Mesendoderm (in vitro differentiated cells): Measurements from ENCODE around the gene TRPM3.
"Not testable (repeated sequence)": the region's sequence is repeated elsewhere in the genome, so short reads cannot be mapped to it uniquely, and the experiment has no call there.

Experiments used
- DNase-seq: peaks from one replicate; pipeline ENCODE4 v3.0.0; 2013
- H2AK5ac ChIP-seq: 2 replicates; pipeline ENCODE4 v1.6.1; 2013; ENCODE audit warnings: low read length, inconsistent platforms
- H2BK120ac ChIP-seq: 2 replicates; pipeline ENCODE4 v1.6.1; 2013; ENCODE audit warnings: low read depth, mild to moderate bottlenecking, low read length, moderate library complexity, mixed read lengths
- H2BK15ac ChIP-seq: replicated peaks from 2 replicates; pipeline ENCODE4 v1.6.1; 2013; ENCODE audit warnings: low read depth, mild to moderate bottlenecking, moderate library complexity
- H2BK5ac ChIP-seq: 2 replicates; pipeline ENCODE4 v1.6.1; 2013; ENCODE audit warnings: low read length, inconsistent platforms
- H3K18ac ChIP-seq: 2 replicates; pipeline ENCODE4 v1.6.1; 2013; ENCODE audit warnings: mild to moderate bottlenecking, low read length, mixed read lengths
- H3K23ac ChIP-seq: one replicate; pipeline ENCODE4 v1.6.1; 2013; ENCODE audit warnings: low read length
- H3K27ac ChIP-seq: 2 replicates; pipeline ENCODE4 v1.5.1; 2013; ENCODE audit warnings: low read depth, mild to moderate bottlenecking, inconsistent platforms, low read length, moderate library complexity
- H3K27me3 ChIP-seq: 2 replicates; pipeline ENCODE4 v1.6.1; 2013; ENCODE audit warnings: low read length, control low read depth, mild to moderate bottlenecking, inconsistent platforms; ENCODE audit not compliant: insufficient read depth, poor library complexity
- H3K36me3 ChIP-seq: 2 replicates; pipeline ENCODE4 v1.6.1; 2013; ENCODE audit warnings: low read length, inconsistent platforms; ENCODE audit not compliant: control insufficient read depth, insufficient read depth
- H3K4ac ChIP-seq: one replicate; pipeline ENCODE4 v1.6.1; 2013; ENCODE audit warnings: low read depth, mild to moderate bottlenecking, low read length, moderate library complexity
- H3K4me1 ChIP-seq: 2 replicates; pipeline ENCODE4 v1.6.1; 2013; ENCODE audit warnings: low read depth, low read length, inconsistent platforms; ENCODE audit not compliant: control insufficient read depth
- H3K4me2 ChIP-seq: 2 replicates; pipeline ENCODE4 v1.6.1; 2013; ENCODE audit warnings: low read length
- H3K4me3 ChIP-seq: 2 replicates; pipeline ENCODE4 v1.5.1; 2013; ENCODE audit warnings: mild to moderate bottlenecking, low read length
- H3K56ac ChIP-seq: one replicate; pipeline ENCODE4 v1.6.1; 2013; ENCODE audit warnings: low read length
- H3K79me1 ChIP-seq: 2 replicates; pipeline ENCODE4 v1.6.1; 2013; ENCODE audit warnings: low read length, inconsistent platforms
- H3K79me2 ChIP-seq: 2 replicates; pipeline ENCODE4 v1.6.1; 2013; ENCODE audit warnings: mild to moderate bottlenecking, low read length; ENCODE audit not compliant: control insufficient read depth, insufficient read depth
- H3K9ac ChIP-seq: 2 replicates; pipeline ENCODE4 v1.6.1; 2013; ENCODE audit warnings: low read length, inconsistent platforms
- H4K5ac ChIP-seq: one replicate; pipeline ENCODE4 v1.6.1; 2013; ENCODE audit warnings: low read length
- H4K8ac ChIP-seq: one replicate; pipeline ENCODE4 v1.6.1; 2013; ENCODE audit warnings: low read depth, mild to moderate bottlenecking, control low read depth, low read length, moderate library complexity
- WGBS: extraction: QIAGEN DNeasy Blood & Tissue Kit; methylation state at CpG from one replicate; pipeline ENCODE4 v1.1.7; 2013; ENCODE audit warnings: low lambda C conversion rate, missing lambda C conversion rate; ENCODE audit not compliant: insufficient coverage; ENCODE audit errors: extremely low coverage; 5-methylcytosine and 5-hydroxymethylcytosine counted together

TRPM3 gene

DNA sequence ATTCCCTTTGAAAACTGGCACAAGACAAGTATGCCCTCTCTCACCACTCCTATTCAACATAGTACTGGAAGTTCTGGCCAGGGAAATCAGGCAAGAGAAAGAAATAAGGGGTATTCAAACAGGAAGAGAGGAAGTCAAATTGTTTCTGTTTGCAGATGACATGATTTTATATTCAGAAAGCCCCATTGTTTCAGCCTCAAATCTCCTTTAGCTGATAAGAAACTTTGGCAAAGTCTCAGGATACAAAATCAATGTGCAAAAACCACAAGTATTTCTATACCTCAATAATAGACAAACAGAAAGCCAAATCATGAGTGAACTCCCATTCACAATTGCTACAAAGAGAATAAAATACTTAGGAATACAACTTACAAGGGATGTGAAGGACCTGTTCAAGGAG, 476.8 kb downstream of the TRPM3 start:
- not testable (repeated sequence) for H3K4me3 ChIP-seq, H3K23ac ChIP-seq

DNA sequence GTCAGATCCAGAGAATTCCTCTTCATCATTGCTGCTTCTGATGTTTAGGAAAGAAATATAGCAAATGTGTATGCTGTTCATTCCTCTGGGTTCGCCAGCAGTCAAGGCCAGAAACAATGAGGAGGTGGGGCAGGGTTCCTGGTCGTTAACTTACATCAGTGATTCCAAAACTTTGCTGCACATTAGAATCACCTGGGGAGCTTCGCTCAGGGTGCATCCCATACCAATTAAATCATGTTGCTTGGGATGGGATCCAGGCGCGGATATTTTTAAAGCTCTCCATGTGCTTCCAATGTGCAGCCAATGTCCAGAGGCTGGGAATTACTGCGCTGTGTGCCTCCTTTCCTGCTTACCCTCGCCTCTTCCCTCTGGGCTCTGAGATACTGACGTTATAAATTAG, 479.1 kb downstream of the TRPM3 start:
- no CpG with 5 or more reads among the region's 8 CpGs for WGBS
- no peaks in the 10 kb centered on the region for H3K36me3 ChIP-seq

More for the DNA sequence above, 476.8 kb downstream of the TRPM3 start:
- not testable (repeated sequence) for H4K5ac ChIP-seq, H4K8ac ChIP-seq, H2AK5ac ChIP-seq, H3K36me3 ChIP-seq, H2BK5ac ChIP-seq, H3K18ac ChIP-seq, H3K27ac ChIP-seq, H2BK120ac ChIP-seq, DNase-seq, H3K27me3 ChIP-seq, H3K4me1 ChIP-seq, H2BK15ac ChIP-seq, H3K9ac ChIP-seq, H3K79me1 ChIP-seq, H3K4me2 ChIP-seq, H3K56ac ChIP-seq, H3K4ac ChIP-seq, H3K79me2 ChIP-seq

DNA sequence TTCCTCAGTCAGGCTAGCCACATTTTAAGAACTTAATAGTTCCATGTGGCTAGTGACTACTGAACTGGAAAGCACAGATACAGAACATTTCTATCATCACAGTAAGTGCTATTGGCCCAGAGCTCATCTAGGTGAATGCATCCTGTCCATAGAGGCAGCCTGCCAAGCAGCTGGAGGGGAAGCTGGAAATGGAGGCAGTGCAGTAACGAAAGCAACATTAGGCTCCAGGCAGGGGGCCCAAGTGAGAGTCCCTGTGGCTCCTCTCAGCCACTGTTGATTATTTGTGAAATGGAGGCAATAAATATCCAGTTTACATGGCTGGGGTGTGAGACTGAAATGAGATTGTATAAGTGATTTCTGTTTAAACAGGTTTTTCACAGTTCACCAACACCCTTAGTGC, 479.8 kb downstream of the TRPM3 start:
- H2BK120ac ChIP-seq = no peak overlapping the region
- DNase-seq = peak; percentile 52
- no peak overlapping the region for H2AK5ac ChIP-seq

More for the DNA sequence above, 479.1 kb downstream of the TRPM3 start:
- no peak for DNase-seq
- Histone ChIP-seq H2BK5ac (no peak overlapping the region), H3K23ac (no peak overlapping the region), H2BK120ac (no peak overlapping the region), H3K4ac (no peak overlapping the region), H4K8ac (no peak overlapping the region), H3K4me3 (no peak overlapping the region), H3K4me1 (no peaks in the 10 kb centered on the region), H3K27ac (no peak overlapping the region), H3K4me2 (no peak overlapping the region), H3K27me3 (no peaks in the 10 kb centered on the region), H2AK5ac (no peak overlapping the region), H3K79me1 (no peaks in the 10 kb centered on the region), H2BK15ac (no peak overlapping the region), H3K79me2 (no peaks in the 10 kb centered on the region), H3K56ac (peak overlapping the region; percentile 17), H3K18ac (no peak overlapping the region), H4K5ac (no peak overlapping the region), H3K9ac (no peak overlapping the region)

DNA sequence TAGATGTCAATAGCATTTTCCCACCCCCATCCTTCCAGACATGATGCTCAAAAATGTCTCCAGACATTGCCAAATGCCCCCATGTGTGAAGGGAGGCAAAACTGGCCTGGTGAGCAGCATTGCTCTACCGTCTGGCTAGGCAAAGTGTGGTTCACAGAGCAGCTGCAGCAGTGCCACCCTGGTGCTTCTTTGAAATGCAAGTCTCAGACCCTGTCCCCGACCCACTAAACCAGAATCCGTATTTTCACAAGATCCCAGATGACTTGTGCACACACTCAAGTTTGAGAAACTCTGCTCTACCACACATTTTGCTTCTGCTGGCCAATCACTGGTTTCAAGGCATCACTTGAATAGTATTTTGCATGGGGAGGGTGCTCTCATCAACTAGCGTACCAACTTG, 480.4 kb downstream of the TRPM3 start:
- WGBS = no CpG with 5 or more reads among the region's 4 CpGs
- no peak for DNase-seq

More for the DNA sequence above, 479.8 kb downstream of the TRPM3 start:
- Histone ChIP-seq H3K4me2 (no peak overlapping the region), H3K4me1 (no peaks in the 10 kb centered on the region), H3K27ac (no peak overlapping the region), H4K8ac (no peak overlapping the region), H2BK15ac (no peak overlapping the region), H3K9ac (no peak overlapping the region), H3K18ac (no peak overlapping the region), H3K27me3 (no peaks in the 10 kb centered on the region), H3K4ac (no peak overlapping the region), H2BK5ac (no peak overlapping the region), H3K23ac (no peak overlapping the region), H3K56ac (no peak overlapping the region), H3K36me3 (no peaks in the 10 kb centered on the region), H3K4me3 (no peak overlapping the region), H3K79me2 (no peaks in the 10 kb centered on the region), H4K5ac (no peak overlapping the region), H3K79me1 (no peaks in the 10 kb centered on the region)
- WGBS = no CpG with 5 or more reads among the region's 1 CpG

DNA sequence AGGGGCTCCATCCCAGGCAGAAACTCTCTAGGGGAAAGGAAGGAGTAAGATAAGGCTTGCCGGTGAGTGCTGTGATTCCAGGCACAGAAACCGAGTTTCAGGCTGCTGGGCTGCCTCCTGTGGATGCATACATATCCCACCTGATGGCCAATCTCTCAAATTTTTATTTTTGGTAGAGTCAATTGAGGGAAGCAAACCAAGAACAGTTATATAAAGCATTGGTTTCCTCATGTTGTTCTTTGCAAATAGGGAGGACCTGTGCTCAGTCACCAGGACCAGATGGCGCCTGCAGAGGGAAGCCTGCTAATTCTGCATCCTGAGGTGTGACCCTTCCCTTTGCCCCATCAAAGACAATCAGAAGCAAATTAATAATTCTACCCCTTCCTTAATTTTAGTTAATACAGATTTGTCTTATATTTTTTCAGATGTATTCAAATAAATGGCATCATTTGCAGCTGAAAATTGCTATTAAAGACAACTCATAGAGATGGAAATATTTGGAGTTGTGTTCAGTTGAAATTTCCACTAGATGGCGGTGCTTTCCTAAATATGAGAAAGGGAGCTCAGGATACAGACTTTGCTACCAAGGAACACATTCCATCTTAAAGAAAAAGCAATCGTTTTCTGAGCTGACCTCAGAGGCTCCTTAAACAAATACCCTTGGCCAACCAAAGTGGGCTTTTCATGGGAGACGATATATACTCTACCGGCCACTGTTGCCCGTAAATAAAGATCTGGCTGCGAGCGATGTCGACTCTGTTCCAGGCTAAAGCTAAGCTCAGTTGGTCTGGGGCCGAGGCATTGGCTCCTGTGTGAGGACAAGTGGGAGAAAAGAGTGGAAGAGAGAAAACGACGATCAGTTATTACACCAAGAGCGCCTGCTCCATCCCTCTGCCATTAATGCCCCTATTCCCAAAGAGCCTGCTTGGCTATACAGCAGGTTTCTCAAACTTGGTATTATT, 481.3 kb downstream of the TRPM3 start:
- no peak overlapping the region for H3K4me3 ChIP-seq
- DNase-seq = peak; percentile 72

More for the DNA sequence above, 480.4 kb downstream of the TRPM3 start:
- Histone ChIP-seq H3K9ac (no peak overlapping the region), H2BK15ac (no peak overlapping the region), H3K79me1 (no peaks in the 10 kb centered on the region), H3K4me1 (no peaks in the 10 kb centered on the region), H2BK5ac (no peak overlapping the region), H2BK120ac (no peak overlapping the region), H3K27me3 (no peaks in the 10 kb centered on the region), H4K5ac (no peak overlapping the region), H3K79me2 (no peaks in the 10 kb centered on the region), H4K8ac (no peak overlapping the region), H3K36me3 (no peaks in the 10 kb centered on the region), H3K18ac (no peak overlapping the region), H3K23ac (no peak overlapping the region), H3K4ac (no peak overlapping the region), H3K56ac (no peak overlapping the region), H3K27ac (no peak overlapping the region), H3K4me3 (no peak overlapping the region), H3K4me2 (no peak overlapping the region), H2AK5ac (no peak overlapping the region)

More for the DNA sequence above, 481.3 kb downstream of the TRPM3 start:
- no peak overlapping the region for H3K27ac ChIP-seq
- H2BK15ac ChIP-seq = no peak overlapping the region
- no peak overlapping the region for H4K5ac ChIP-seq
- no peak overlapping the region for H3K56ac ChIP-seq
- H3K4ac ChIP-seq = no peak overlapping the region
- no peaks in the 10 kb centered on the region for H3K36me3 ChIP-seq
- no peak overlapping the region for H4K8ac ChIP-seq
- no peaks in the 10 kb centered on the region for H3K4me1 ChIP-seq
- H3K79me1 ChIP-seq = no peaks in the 10 kb centered on the region
- no peaks in the 10 kb centered on the region for H3K27me3 ChIP-seq
- H2BK120ac ChIP-seq = no peak overlapping the region
- H3K18ac ChIP-seq = no peak overlapping the region
- no peak overlapping the region for H2AK5ac ChIP-seq
- H3K79me2 ChIP-seq = no peaks in the 10 kb centered on the region
- peak overlapping the region; percentile 30 for H3K9ac ChIP-seq
- no peak overlapping the region for H3K23ac ChIP-seq
- no CpG with 5 or more reads among the region's 15 CpGs for WGBS
- H2BK5ac ChIP-seq = no peak overlapping the region
- no peak overlapping the region for H3K4me2 ChIP-seq
